ENCODE results near the gene C5orf58.

C5orf58 gene

DNA sequence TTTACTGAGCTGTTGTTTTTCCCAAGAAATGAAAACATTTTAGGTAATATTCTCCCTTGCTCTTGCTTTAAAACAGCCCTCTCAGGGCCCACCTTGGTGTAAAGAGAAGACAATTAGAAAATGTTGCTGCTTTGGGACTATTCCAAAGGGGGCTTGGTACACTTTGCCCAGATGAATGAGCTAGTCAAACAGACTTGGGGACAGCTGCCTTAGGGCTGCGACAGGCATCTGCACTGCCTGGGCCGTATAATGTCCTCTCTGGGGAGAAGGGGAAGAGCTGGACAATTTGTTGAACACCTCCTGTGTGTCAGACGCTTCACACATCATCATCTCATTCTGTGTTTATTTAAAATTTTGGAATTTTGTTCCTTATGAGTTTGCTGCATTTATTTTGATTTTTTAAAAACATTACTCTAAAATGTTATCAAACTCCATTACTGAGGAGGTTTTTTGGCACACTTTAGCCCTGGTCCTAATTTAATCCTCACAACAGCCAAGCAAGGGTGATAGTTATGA, 28.8 kb downstream of the C5orf58 start:
- no peak for DNase-seq

DNA sequence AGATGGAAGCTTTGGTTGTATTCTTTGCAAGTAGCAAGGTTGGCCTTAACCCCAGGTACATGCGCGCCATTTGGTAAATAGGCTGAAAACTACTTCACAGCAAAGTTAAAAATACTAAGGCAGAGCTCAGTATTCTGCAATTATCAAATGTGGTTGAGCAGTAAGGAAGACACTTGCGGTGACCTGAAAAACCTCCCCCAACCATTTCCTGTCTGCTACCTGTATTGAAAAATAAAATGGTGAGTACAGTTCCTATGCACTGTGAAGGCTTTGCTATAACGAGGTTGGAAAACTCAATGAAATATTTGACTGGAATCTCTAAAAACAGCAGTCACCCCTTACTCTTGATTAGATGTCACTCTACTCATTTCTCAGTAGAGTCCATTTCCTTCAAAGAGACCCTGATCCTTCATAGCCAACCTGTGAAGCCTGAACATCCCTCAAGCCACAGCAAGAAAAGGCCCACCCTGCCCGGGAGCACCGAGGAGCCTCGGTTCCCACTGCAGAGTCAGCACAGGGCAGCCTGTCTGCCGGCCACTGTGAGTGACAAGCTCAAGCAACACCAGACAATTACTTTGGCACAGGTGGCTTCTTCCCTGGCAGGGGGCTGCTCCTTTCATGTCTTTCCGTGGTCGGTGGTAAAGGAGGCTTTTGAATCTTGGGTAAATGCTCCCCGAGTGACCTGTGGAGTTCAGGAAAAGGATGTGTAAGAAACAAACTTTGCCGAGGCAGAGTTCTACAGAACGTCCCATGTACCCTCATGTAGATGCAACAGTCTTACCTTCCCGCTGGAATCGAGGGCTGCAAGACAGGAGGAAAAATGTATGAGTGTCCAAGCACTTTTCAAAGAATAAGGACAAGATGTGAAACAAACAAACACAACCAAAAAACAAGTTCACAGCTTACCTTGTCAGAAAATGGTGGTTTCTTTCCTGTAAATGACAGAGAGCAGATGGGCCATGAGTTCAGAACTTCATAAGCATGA, 29.6 kb downstream of the C5orf58 start:
- peak; percentile 69 for DNase-seq

DNA sequence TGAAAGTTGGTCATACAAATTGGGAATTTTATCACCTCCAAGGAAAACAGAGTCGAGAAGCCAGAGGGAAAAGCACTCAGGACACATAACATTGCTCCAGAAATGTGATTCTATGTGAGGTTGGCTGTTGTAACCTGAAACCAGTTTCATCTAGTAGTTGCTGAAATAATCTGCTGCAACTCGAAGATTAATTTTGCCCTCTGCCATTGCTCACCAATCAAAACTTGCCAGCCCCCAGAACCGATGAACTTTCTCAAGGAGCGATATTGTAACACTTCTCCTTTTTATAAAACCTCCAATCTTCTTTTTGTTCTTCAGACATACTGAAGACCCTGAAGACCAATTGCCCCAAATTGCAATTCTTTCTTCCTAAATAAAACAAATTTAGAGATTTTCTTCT, 31.1 kb downstream of the C5orf58 start:
- no peak for DNase-seq

DNA sequence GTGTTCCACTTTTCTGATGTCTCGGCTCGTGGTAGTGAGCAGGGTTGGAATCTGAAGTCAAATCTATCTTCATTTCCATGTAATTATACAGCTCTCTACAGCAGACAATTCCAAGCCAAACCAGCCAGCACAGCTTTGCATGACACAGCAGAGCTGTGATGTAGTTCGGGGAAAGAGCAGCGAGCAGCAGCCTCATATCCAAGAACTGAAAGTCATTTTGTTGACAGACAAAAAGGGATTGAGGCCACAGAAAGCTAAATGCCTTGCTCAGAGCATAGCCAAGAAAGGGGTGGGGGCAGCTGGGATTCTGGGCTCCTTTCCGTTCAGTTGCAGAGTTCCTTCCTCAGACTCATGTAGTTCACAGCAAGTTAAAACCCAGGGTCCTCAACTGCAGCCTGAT, 32.7 kb downstream of the C5orf58 start:
- no peak for DNase-seq

DNA sequence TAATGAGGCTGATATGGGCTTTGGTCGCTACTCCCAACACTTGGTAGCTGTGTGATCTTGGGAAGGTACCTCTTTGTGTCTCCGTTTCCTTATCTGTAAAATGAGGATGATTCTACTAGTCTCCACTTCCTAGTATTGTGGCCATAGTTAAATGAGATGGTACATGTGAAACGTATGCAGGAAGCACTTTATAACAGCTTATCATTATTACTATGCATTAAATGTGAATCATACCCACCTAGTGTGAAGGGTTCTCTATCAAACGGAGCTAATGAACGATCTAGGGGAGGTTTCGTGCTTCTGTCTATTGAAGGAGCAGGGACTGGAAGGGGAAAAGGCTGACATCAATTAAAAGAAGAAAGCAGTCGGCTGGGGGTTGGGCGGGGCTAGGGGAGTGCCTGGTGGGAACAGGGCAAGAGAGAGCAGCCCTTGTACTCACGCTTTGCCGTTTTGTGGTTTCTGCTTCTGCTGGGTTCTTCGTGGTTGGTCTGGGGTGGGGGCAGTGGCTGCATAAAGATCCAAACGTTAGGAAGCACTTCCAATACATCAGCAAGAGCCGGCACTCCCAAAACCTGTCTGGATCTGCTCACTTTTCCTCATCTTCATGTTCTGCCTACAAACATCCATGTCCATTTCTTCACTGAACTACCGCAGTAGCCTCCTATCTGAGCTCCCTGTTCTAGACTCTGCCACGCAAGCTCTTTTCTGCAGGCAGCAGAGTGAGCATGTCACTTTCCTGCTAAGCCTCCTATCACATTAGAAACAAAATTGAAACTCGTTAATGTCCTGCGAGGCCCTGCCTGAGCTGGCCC, 34.0 kb downstream of the C5orf58 start:
- peak; percentile 83 for DNase-seq

DNA sequence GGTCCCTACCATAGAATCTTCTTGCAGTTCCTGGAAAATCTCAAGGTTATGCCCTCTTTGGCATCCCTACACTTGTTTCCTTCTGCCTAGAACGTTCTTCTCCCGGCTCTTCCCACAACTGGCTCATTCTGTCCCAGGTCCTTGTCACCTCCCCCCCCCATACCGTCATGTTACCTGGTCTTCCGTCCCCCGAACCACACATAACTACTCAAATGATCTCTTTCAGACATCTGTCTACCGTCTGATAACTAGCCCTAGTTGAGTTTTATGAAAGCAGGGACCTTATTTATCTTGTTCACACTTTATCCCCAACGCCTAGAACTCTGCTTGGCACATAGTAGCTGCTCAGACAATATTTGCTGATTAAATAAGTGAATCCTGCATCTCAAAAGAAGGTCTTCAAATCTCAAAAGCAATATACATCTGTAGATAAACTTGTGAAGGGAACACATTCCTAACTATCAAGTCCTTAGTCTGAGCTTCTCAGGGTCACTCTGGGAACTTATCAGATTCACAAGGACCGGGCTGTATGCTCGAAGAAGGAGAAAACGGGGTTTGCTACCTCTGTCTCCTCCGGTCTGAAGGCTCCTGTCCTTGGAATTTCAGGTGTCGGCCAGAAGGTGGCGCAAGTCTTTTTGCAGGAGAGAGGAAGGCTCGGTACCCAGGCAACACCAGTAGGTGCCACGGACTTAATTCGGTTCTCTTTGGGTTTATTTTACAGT, 34.8 kb downstream of the C5orf58 start:
- DNase-seq: peak; percentile 92

DNA sequence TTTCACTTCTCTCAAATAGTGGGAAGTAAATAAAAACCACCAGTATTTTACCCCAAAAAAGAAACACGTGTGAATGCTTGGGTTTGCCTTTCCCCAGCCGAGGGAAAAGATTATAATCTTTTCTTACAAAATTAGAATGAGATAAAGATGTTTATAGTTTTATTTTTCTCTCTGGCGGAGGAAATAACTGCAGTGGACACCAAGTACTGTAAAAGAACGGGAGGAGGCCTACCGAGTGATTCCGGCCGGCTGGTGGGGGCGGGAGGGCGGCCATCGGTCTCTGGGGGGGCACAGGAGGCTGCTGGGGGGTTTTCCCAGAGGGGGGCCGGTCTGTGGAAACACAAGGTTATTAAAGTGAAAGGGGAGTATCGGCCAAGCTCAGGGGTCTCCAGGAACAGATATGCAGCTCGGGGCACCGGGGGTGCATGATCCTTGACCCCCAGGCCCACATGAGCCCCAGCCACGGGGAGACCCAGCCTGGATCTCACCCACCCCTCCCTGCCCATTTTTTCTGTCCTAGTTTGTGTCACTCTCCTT, 35.4 kb downstream of the C5orf58 start:
- no peak for DNase-seq

DNA sequence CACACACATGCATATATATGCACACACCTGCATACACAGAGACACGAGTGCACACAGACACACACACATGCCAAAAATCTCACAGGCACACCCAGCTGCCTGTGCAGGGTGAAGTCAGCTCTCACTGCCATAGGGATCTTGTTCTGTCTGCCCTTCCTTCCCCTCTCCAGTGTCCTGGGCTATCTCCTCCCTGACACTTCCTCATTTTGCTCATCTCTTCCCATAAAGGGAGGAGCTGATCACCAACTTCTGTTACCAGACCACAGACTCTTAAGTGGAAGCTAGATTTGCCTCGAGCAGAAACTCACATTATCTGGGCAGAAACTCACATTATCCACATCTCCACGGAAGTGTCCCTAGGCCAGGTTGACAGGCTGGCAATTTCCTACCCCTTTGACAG, 36.1 kb downstream of the C5orf58 start:
- no peak for DNase-seq

DNA sequence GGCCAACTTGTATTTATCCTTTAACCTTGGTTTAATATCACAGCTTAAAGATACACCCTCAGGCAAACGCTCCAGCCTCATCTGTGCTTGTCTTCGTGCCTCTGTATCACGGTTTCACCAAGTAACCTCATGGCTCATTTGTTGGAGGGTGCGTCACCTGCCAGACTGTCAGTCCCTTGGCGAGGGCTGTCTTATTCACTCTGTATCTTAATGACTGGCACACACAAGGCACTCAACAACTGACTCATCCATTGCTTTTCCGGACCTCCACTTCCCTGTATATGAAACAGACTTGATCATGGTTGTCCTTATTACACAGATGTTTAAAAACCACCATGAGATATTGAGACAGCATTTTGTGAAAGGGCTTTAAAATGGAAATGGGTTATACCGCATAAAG, 36.8 kb downstream of the C5orf58 start:
- peak; percentile 83 for DNase-seq

DNA sequence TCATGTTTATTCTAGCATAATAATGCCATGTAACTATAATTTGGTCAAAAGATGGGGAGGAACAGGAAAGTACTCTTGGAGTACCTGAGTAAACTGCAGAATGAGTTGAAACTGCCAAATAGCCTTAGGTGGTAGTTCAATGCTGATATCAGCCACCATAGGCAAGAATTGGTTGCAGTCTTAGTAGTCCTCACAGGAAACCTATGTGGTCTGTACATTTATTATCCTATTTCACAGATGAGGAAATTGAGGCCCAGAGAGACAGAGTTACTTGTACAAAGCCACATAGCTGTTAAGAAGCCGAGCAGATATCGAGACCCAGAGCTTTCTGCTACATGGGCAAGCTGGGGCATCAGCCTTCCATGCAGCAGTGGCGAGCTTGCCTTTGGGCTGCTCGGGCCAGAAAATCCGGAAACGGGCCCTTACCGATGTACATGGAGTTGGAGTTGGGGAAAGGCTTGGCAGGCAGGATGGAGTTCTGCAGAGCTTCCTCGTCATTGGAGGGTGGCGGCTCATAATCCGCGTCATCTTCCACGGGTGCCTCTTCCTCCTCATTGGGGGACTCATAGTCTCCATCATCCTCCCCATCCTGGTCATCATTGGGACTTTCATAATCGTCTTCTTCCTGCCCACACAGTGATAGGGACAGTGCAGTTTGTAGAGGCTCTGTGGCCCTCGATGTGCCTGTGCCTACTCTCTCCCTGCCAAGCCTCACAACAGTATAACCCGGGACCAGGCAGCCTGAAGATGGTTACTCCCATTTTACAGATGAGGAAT, 37.7 kb downstream of the C5orf58 start:
- DNase-seq: peak; percentile 64

DNA sequence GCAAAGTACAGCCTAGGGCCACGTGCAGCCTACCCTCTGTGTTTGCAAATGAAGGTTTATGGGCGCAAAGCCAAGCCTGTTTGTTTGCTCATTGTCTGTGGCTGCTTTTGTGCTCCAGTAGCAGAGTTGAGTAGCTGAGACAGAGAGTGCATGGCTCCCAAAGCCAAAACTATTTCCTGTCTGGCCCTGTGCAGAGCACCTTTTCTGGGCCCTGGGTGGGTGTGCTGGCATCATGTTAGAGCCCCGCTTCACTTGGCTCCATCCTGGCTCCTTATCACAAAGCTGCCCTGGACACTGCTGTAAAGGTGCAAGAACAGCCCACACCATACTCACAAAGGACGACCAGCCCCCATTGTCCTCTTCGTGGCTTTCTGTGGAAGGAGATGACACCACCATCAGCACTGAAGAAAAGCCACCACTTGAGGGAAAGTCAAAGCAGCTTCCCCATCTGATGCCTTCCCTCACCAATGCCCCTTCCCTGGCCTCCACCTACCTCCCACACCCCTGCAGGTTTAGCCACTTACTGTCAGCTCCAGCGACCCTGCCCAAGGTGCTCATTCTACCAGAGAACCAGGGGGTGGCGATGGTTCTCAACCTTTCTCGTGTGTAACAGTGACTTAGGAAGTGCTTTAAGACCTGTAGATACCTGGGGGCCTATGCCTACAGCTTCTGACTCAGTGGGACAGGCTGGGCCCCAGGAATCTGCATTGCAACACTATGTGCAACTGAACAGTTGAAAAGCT, 41.4 kb downstream of the C5orf58 start:
- peak; percentile 84 for DNase-seq

DNA sequence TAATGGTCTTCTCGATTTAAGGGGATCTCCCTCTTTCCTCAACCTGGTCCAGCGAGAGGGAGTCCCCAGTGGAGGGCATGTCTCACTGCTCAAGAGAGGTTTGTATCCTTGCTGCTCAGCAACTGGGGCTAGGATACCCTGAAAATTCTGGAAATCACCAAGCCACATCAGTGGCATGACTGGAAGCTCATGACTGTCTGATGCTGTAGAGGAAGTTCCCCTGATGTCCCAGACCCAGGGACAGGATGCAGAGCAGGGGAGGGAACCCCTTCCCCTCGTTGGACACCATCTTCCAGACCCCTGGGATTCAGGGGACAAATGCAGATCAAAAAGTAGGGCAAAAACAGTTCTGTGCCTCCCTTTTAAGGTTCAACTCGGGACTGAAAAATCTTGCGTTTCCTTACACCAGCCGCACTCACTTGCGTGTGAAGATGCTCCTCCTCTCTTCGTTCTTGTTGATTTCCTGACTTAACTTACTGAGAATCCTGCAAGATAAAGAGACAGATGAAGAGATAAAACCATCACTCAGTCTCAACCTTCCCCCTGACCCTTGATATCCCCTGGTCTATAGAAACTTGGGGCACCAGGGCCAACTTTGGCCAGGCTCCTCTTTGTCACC, 42.7 kb downstream of the C5orf58 start:
- DNase-seq: peak; percentile 80

DNA sequence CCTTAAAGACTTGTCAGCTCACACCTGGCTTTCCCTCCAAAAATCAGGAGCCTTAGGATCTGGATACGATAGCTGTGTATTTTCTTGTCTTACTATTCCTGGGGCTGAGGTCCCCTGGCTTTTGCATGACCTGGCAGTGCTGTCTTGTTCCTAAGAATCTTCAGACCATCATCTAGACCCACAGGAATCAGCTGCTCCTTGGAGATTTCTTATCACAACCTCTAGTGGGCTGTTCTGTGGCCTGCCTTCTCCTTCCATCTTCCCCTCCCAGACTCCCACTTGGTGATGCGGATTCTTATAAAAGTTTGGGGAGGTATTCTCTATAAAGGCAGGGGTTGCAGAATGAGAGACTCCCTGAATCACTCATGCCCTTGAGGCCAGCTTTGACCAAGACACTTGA, 43.4 kb downstream of the C5orf58 start:
- no peak for DNase-seq

DNA sequence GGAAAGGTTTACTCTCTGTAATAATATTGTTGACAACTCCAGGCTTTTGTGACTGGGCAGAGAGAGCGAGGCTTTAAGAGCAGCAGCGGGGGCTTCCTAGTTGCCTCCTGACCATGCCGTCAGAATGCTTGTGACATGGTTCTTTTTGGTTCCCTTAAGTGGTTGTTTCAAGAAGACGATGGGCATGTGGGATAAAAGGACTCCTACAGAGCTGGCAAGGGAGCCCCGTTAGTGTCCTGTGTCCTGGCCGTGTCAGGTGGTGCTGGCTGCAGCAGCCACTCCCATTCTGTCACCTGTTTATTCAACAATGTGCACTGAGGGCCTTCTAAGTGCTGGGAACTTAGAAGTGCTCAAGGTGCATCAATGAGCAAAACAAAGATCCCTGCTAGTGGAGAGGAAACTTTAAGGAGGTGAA, 45.1 kb downstream of the C5orf58 start:
- no peak for DNase-seq

DNA sequence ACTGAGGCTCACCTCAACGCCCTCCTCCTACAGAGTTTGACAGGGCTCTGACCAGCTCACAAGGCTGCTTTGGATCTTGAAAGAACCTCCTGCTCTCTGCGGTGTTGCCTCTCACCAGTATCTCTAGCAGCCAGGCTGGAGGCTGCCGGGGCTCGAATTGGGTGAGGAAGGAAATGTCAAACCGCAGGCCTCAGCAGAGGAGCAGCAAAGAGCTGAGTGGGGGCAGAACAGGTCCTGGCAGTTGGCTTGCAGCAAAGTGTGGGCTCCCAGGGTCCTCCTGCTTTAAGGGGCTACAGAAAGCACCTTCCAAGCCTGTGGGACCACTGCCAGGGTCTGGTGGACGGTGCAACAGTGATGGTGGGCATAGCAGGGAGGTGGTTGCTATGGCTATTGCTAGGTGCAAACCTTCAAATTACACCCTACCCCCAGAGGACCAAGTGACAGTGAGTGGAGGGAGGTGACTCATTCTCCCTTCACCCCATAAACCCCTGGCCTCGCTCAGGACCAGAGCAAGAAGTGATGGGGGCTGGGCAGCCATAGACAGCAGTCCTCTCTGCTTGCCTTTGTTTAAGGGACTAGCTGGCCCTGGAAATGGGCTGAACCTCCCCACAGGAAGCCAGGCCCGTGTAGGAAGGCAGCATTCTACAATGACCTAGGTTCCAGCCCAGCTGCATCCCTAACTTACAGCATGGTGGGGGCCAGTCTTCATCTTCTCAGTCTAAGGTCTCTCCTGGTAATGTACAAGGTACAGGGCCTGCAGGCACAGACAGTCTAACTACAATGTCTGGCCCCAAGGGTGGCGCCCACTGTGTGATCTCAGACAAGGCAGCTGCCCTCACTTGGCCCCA, 46.0 kb downstream of the C5orf58 start:
- peak; percentile 93 for DNase-seq

DNA sequence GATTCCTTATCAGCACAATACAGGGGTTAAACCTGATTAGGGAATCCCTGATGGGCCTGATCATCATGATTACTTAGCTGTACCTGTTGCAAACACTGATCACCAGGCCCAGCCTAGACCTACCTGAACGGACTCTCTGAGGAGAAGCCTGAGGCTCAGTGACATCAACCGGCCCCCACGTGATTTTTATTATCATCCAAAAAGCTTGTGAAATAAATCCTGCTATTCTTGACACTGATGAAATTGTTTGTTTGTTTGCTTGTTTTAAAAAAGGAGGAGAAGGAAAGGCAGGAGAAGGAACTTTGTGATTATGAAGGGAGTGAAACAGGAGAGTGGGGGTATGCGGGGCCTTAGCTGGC, 46.7 kb downstream of the C5orf58 start:
- no peak for DNase-seq

DNA sequence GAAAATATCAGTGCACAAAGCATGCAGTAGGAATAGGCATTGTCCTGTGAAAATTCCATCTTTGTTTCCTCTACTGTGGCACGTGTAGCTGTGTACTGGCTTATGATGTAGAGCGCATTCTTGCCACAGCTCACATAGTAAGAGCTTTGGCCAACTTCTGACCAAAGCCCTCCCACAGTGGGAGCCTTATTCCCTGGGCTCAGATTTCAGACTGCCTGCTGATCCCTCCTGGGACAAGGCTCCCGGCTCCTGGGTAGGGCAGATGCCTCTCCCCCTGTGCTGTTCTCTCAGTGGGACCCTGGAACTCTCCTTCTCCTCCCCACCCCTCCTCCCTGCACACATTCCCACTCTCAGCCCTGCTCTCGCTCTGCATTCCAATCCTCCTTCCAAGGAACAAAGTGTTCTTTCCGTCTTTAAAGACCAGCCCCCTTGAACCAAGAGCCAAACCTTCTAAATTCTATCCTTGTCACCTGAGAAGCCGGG, 47.3 kb downstream of the C5orf58 start:
- DNase-seq: no peak

DNA sequence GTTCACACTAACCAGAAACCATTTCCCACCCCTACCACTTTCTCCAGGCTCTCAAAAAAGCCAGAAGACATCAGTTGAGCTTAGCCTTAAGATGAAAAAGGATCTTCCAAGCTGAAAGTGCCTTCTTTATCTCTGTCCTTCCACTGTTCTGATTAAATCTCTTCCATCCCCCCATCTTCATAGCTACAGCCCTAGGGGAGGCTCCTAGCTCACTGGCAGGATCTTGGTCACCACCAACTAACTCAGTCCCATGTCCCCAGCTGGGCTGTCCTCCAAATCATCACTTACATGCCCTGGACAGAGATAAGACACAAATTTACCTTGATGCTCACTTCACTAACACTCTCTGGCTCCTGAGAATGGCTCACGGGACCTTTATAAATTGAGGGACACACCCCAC, 50.5 kb downstream of the C5orf58 start:
- no peak for DNase-seq

DNA sequence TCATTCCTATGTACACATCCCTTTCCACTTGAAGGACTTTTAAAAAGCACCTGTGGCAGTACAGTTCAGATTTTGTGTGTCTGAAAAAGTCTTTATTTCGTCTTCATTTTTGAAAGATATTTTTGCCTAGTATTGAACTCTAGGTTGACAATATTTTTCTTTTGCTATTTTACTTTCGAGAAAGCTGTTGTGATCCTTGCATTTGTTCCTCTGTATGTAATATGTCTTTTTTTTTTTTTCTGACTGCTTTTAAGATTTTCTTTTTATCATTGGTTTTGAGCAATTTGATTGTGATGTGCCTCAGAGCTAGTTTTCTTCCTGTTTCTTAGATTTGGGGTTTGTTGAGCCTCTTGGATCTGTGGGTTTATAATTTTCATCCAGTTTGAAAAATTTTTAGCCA, 51.4 kb downstream of the C5orf58 start:
- no peak for DNase-seq

DNA sequence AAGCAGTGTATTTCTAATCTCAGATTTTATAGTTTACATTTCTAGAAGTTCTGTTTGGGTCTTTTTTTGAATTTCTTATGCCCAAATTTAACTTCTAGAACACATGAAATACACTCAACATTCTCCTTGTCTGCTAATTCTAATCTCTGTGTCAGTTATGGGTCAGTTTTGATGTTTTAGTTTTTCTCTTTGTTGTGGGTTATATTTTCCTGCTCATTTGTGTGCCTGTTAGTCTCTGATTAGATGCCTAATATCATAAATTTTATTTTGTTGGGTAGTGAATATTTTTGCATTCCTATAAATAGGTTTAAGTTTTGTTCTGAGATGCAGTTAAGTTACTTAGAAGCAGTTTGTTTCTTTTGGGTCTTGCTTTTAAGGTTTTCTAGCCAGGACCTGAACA, 52.4 kb downstream of the C5orf58 start:
- no peak for DNase-seq

Measured in activated effector memory CD4-positive, alpha-beta T cell treated with anti-CD3 and anti-CD28 coated beads, Interleukin-2, amount 50 U/mL, for 16 hours (primary cell).